ENCODE results near the gene SYTL2.

- TF ChIP-seq CTCF (conservative IDR thresholded peaks at IDR 0.05; ENCODE audit: low read length) (no peak), EZH2phosphoT487 (IDR thresholded peaks at IDR 0.05; ENCODE audit: borderline replicate concordance) (no peak)
These were observed 144.3 kb downstream of the SYTL2 start for GRCh38 chr11:85666687-85667086.
